Measurements from ENCODE around the gene CAMTA1. TPM values are rescaled to one million over a fixed set of nuclear protein-coding genes. Genes with fewer than 3 reads are reported as not detected.

Gene CAMTA1
- total RNA-seq, 2 experiments from 2014 or later: 43.9 to 73.3 TPM

DNA sequence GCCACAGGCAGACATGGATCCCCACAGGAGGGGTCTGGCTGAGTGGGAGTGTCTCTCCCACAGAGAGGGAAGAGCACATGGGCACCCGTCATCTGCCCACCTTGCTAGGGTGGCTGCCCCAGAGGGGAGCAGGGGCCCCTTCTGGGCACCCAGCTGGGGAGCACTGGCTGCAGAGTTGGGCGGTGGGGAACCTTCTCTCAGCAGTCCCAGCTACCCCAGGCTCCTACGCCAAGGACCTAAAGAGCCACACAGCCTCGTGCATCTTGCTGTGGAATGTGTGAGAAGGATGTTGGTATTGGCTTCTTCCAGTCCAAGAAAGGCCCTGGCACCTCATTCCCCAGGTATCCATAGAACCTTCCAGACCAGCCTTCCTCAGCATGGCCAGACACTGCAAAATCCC lies 735.2 kb downstream of the CAMTA1 start:
- Histone ChIP-seq H3K27ac (ENCODE audit: low read depth, low read length, poor library complexity, severe bottlenecking) (no peak overlapping the region), H3K79me2 (ENCODE audit: insufficient read depth, low read depth, low read length) (no peaks in the 10 kb centered on the region), H4K20me1 (ENCODE audit: insufficient read depth, low read length) (no peaks in the 10 kb centered on the region), H3K4me2 (ENCODE audit: low read length) (no peak overlapping the region), H3K9me2 (ENCODE audit: insufficient read depth, low read length) (no peaks in the 10 kb centered on the region), H2AFZ (ENCODE audit: low read length) (no peak overlapping the region), H3K9me3 (ENCODE audit: low read length) (no peaks in the 10 kb centered on the region), H3K4me1 (ENCODE audit: insufficient read depth, low read length, poor library complexity, severe bottlenecking) (no peaks in the 10 kb centered on the region), H3K36me3 (ENCODE audit: insufficient read depth, low read length) (no peaks in the 10 kb centered on the region), H3K4me3 (ENCODE audit: low read depth, low read length, poor library complexity, severe bottlenecking) (no peak overlapping the region)
- POLR2A ChIA-PET: no interaction called here
- CTCF ChIA-PET (ENCODE audit: unreplicated experiment): no interaction called here
- DNase-seq (ENCODE audit: low spot score): no peak
- TF ChIP-seq CTCF (conservative IDR thresholded peaks at IDR 0.05; ENCODE audit: low read length): no peak
- BruUV-seq (replicated peaks): no TSS peak
- intact Hi-C loops (cut with micrococcal nuclease; ENCODE audit: unreplicated experiment): no loop called here

GRCh38 chr1:7524341-7525337 lies 739.4 kb downstream of the CAMTA1 start:
- H4K20me1 ChIP-seq (ENCODE audit: insufficient read depth, low read length): no peaks in the 10 kb centered on the region
- no peak overlapping the region for H2AFZ ChIP-seq (ENCODE audit: low read length)
- TF ChIP-seq CTCF (conservative IDR thresholded peaks at IDR 0.05; ENCODE audit: low read length) (no peak), EZH2phosphoT487 (IDR thresholded peaks at IDR 0.05; ENCODE audit: borderline replicate concordance, low read depth, low read length) (no peak)
- BruUV-seq (replicated peaks): no TSS peak
- no peaks in the 10 kb centered on the region for H3K9me2 ChIP-seq (ENCODE audit: insufficient read depth, low read length)
- intact Hi-C loops (cut with micrococcal nuclease; ENCODE audit: unreplicated experiment): no loop called here
- no peaks in the 10 kb centered on the region for H3K36me3 ChIP-seq (ENCODE audit: insufficient read depth, low read length)
- no peak overlapping the region for H3K4me2 ChIP-seq (ENCODE audit: low read length)
- H3K27ac ChIP-seq (ENCODE audit: low read depth, low read length, poor library complexity, severe bottlenecking): no peak overlapping the region
- ChIA-PET POLR2A (no interaction called here), CTCF (ENCODE audit: unreplicated experiment) (no interaction called here)
- no peaks in the 10 kb centered on the region for H3K79me2 ChIP-seq (ENCODE audit: insufficient read depth, low read depth, low read length)
- H3K4me1 ChIP-seq (ENCODE audit: insufficient read depth, low read length, poor library complexity, severe bottlenecking): no peaks in the 10 kb centered on the region
- no peaks in the 10 kb centered on the region for H3K9me3 ChIP-seq (ENCODE audit: low read length)
- no peak overlapping the region for H3K4me3 ChIP-seq (ENCODE audit: low read depth, low read length, poor library complexity, severe bottlenecking)
- DNase-seq (ENCODE audit: low spot score): no peak
